NCI-H1092 treated with DMSO at 0.1 percent for 48 hours (cell line): ENCODE data around the gene GLIPR1.
"Not testable (repeated sequence)": the region's sequence is repeated elsewhere in the genome, so short reads cannot be mapped to it uniquely, and the experiment has no call there.

ENCODE experiments used
- DNase-seq: peaks from one replicate; lab custom pipeline; 2025; lab: John Stamatoyannopoulos, UW

Gene GLIPR1

GRCh38 chr12:75474116-75474515 lies 6.4 kb upstream of the GLIPR1 start:
- no peak for DNase-seq

GRCh38 chr12:75476071-75476470 lies 4.5 kb upstream of the GLIPR1 start:
- no peak for DNase-seq

DNA sequence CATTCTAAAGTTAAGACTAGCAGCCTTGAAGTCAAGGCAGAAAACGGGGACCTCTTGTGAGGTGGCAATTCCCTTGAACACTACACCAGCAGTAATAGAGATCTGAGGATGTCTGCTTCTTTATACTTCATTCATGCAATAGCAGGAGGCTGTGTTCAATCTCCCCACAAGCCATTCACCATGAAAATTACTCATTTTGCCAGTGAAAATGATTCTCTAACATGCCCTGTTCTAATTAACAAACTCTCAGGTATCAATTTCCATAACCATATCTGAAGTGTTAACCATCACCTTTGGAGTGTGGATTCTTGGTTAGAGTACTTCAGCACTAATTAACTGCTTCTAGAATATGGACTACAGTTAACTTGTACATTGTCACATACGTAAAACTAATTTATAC lies 3.4 kb upstream of the GLIPR1 start:
- no peak for DNase-seq

DNA sequence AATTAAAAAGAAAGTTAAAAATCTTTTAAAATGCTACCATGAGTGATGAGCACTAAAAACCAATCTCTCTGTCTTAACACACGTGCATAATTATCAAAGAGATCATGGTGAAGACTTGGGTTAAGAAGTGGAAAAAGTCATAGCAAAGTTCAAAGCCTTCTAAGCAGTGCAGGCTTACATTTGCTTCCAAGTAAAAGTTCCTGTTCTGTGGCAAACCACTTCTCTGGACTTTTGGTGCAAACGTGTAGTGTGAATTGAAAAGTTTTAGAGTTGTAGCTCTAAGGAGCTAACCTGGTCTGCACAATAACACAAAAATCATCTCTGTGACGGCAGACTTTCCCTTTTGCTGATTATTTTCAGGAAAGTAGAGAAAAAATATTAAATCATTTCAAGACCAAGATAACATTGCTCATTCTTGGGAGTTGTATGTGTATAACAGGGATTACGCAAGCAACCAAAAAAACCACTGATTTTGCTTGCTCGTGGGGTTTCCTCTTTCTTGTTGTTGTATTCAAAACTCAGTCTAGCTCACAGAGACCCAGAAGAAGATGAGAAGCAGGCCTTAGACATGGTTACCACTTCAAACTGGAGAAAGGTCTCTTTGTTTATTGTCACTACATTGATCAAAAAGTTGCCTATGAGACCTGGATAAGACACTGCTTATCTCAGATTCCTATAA lies 2.3 kb upstream of the GLIPR1 start:
- no peak for DNase-seq

DNA sequence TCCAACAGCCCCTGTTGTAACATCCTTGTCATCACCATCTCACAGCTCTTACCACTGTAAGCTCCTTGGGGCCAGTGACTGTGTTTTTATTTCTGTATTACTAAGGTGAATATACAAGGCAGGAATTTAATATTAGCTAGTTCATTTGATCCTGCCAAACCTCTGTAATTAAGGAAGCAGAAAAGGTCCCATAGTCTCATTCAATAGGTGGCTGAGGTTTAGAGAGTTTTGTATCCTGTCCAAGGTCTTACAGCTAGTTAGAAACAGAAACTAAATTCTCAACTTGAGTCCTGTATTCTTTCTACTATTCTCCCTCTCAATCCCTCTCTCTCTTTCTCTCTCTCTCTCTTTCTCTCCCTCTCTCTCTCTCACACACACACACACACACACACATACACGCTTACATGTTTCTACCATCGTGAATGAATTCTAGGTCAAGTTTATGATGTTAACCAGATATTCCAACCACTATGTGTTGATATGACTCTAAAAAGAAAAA lies 543 bp upstream of the GLIPR1 start:
- no peak for DNase-seq

- DNase-seq = no peak
These were observed 604 bp downstream of the GLIPR1 start for GRCh38 chr12:75481013-75481705.

DNA sequence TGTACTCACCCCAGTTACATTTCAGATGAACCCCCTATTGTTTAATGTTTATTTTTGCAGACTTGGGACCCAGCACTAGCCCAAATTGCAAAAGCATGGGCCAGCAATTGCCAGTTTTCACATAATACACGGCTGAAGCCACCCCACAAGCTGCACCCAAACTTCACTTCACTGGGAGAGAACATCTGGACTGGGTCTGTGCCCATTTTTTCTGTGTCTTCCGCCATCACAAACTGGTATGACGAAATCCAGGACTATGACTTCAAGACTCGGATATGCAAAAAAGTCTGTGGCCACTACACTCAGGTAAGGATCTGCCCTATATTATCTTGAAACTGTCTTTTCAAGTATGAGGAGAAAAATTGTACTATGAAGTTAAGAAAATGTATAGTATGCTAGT lies 1.2 kb downstream of the GLIPR1 start:
- DNase-seq = no peak

GRCh38 chr12:75482646-75483045 lies 2.1 kb downstream of the GLIPR1 start:
- no peak for DNase-seq

- no peak for DNase-seq
These were observed 2.9 kb downstream of the GLIPR1 start for GRCh38 chr12:75483431-75483830.

- DNase-seq = not testable (repeated sequence)
These were observed 3.9 kb downstream of the GLIPR1 start for GRCh38 chr12:75484450-75484849.

DNA sequence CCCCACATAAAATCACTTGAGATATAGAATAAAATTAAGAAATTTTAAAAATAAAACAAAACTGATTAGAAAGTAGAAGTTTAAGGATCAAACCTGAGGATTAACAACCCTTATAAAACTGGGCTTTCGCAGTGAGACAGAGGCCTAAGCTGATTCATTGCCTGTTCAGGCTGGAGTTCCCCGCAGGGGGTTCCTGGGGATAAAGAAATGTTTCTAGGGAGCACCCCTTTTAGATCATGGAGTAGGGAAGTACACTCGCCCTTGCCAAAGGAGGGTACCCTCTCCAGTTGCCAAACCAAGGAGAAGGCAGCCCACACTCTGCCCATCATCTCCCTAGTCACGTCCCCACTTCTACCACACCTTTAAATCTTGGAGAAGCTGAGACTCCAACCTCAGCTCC lies 6.8 kb downstream of the GLIPR1 start:
- no peak for DNase-seq

GRCh38 chr12:75488553-75488952 lies 8.0 kb downstream of the GLIPR1 start:
- DNase-seq = no peak

DNA sequence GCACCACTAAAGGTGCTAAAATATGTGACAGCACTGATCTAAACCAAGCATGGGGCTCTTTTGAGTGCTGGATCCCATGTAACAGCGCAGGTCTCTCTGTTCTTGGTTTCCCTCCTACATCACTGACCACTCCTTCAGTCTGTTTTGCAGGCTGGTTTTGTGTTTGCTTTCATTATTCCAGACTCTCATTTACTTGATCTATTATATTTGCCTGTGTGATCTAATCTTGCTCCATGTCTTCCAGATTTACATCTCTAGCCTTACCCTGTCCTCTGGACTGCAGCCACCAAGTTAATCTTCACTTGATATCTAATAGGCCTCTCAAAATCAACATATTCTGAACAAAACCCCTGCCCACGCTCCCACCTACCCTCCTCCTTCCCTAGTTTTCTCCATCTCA lies 8.6 kb downstream of the GLIPR1 start:
- no peak for DNase-seq

DNA sequence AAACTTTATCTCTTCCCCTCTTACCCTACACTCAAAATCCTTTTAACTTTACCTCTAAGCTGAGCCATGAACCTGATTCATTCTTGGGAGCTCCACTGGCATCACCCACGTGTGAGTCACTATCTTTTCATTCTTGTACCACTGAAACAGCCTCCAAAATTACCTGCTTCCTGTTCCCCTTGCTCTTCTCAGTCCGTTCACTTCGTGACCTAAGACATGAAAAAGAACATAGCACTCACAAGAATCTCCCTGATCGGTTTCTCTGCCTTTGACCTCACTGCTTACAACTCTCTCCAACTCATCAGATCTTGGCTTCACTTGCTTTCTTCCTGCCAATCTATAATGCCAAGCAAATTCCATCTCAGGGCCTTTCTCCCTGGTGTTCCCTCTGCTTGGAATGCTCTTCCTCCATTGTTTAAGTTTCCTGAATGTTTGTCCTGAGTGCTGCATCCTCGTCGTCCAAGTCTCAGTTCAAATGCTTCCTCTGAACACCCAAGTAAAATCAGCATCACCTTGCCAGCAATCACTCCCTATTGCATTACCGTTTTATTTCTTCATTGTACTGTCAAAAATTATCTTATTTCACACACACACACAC lies 9.2 kb downstream of the GLIPR1 start:
- no peak for DNase-seq

DNA sequence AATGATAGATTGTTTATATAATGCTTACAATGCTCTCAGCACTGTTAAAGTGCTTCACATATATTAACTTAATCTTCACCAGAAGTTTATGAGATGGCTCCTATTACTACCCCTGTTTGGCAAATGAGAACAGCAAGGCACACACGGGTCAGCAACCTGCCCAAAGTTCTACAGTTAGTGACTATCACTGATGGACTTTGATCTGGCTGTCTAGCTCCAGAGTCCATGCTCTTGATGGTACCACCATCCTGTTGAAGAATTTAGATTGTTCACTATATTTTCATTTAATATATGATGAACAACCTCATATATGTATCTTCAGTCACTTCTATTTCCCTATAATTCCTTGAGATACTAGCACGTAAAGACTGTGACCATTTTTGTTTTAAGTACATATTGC lies 10.6 kb downstream of the GLIPR1 start:
- no peak for DNase-seq

DNA sequence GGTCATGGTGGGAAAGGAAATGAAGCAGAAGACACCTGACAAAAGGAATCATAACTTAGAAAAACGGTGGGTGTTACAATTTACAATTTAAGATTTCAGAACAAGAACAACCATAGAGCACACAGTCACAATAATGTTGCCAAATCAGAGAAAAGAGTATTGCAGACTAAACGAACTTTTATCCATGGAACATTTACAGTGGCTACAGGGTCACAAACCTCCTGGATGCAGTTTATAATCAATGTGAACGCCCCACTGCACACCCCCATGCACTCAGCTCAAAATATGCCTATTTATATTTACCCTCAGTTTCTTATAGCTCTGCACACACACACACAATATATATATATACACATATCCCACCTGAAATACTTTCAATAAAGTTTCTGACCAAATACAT lies 22.9 kb downstream of the GLIPR1 start:
- DNase-seq = no peak

- no peak for DNase-seq
These were observed 23.3 kb downstream of the GLIPR1 start for GRCh38 chr12:75503866-75504265.

GRCh38 chr12:75505706-75506312 lies 25.3 kb downstream of the GLIPR1 start:
- DNase-seq = no peak

DNA sequence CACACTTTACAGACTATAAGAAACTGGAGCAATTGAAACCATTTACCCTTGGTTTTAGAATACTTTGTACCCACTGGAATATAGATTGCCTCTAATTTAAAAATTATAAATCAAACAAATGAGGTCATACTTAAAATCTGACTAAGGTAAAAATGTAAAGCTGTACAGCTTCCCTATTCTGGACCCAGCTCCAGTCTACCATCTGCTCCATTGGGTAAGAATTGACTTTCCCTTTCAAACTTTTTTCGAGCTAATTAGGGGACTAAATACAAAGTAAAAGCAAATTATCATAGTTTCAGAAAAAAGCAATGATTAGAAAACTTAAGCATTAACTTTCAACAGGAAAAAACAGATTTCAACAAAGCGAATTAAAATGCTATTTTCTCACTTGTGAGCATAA lies 26.5 kb downstream of the GLIPR1 start:
- no peak for DNase-seq

DNA sequence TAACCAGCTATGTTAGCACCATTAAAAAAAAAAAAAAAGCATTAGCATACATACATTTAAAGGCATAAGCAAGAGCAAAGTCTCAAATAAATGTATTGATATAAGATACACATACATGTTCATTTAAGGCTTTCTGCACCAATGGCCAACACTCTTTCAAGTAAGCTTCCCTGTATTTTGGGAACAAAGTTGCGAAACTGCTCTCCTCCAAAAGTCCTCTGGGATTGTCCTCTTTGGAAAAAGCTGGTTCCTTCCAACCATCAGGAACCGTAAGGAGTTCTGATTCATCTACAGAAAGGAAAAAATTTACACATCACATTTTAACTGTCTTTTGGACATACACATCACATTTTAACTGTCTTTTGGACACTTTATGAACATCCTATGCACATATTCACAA lies 27.6 kb downstream of the GLIPR1 start:
- DNase-seq = no peak

- no peak for DNase-seq
These were observed 29.1 kb downstream of the GLIPR1 start for GRCh38 chr12:75509621-75510020.

GRCh38 chr12:75511116-75512048 lies 30.8 kb downstream of the GLIPR1 start, which contains the start of gene KRR1:
TSS of gene KRR1 (minus strand) at chr12:75511609. CDS start at chr12:75511597, 12 bp downstream.
- DNase-seq = peak; percentile 87
